ENCODE data around the gene THAP11.

DNA sequence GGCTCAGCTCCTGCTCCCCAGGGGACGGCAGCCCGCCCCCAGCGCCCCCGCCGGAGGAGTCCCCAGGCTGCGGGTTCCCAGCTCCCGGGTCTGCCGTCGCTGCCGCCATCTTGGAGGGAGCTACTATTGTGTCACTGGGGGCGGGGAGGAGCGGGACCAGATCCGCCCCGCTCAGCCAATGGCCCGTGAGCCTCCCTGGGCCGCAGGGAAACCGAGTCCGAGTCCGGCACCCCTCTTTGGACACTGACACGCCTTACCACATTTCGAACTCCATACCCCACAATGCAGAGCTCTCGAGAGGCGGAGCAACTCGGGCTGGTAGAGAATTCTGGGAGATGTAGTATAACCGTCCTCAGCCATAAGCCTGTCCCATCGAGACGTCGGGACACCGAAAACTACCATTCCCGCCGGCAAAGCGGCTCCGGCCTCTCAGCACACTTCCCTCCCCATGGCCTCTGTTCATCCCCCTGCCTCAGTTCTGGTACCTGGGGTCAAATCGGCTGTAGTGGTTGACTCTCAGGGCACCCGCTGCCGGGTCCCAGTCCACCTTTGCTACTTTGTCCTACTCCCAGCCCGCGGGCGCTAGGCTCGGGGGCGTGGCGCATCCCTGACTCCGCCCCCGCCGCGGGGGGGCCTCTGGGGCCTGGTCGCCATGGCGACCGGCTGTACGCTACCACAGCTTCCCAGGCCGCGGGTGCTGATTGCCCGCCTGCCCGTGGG is 35.5 kb upstream of the THAP11 start, which contains the start of the genes RANBP10 and TSNAXIP1:
- TF ChIP-seq, protein P1, sequence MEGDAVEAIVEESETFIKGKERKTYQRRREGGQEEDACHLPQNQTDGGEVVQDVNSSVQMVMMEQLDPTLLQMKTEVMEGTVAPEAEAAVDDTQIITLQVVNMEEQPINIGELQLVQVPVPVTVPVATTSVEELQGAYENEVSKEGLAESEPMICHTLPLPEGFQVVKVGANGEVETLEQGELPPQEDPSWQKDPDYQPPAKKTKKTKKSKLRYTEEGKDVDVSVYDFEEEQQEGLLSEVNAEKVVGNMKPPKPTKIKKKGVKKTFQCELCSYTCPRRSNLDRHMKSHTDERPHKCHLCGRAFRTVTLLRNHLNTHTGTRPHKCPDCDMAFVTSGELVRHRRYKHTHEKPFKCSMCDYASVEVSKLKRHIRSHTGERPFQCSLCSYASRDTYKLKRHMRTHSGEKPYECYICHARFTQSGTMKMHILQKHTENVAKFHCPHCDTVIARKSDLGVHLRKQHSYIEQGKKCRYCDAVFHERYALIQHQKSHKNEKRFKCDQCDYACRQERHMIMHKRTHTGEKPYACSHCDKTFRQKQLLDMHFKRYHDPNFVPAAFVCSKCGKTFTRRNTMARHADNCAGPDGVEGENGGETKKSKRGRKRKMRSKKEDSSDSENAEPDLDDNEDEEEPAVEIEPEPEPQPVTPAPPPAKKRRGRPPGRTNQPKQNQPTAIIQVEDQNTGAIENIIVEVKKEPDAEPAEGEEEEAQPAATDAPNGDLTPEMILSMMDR (IDR thresholded peaks at IDR 0.05), result no peak
- peak; percentile 92 for TF ChIP-seq SP1 (CRISPR knock-in tag; conservative IDR thresholded peaks at IDR 0.05)
- no peak for TF ChIP-seq NFE2L1 (CRISPR knock-in tag; IDR thresholded peaks at IDR 0.05)
- TF ChIP-seq, protein P2, sequence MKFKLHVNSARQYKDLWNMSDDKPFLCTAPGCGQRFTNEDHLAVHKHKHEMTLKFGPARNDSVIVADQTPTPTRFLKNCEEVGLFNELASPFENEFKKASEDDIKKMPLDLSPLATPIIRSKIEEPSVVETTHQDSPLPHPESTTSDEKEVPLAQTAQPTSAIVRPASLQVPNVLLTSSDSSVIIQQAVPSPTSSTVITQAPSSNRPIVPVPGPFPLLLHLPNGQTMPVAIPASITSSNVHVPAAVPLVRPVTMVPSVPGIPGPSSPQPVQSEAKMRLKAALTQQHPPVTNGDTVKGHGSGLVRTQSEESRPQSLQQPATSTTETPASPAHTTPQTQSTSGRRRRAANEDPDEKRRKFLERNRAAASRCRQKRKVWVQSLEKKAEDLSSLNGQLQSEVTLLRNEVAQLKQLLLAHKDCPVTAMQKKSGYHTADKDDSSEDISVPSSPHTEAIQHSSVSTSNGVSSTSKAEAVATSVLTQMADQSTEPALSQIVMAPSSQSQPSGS (CRISPR knock-in tag; IDR thresholded peaks at IDR 0.05; ENCODE audit: borderline replicate concordance, low read depth), result no peak
- no peak for TF ChIP-seq CBFB (CRISPR knock-in tag; IDR thresholded peaks at IDR 0.05; ENCODE audit: low read depth)
- TF ChIP-seq, protein P3, sequence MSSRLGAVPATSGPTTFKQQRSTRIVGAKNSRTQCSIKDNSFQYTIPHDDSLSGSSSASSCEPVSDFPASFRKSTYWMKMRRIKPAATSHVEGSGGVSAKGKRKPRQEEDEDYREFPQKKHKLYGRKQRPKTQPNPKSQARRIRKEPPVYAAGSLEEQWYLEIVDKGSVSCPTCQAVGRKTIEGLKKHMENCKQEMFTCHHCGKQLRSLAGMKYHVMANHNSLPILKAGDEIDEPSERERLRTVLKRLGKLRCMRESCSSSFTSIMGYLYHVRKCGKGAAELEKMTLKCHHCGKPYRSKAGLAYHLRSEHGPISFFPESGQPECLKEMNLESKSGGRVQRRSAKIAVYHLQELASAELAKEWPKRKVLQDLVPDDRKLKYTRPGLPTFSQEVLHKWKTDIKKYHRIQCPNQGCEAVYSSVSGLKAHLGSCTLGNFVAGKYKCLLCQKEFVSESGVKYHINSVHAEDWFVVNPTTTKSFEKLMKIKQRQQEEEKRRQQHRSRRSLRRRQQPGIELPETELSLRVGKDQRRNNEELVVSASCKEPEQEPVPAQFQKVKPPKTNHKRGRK (CRISPR knock-in tag; IDR thresholded peaks at IDR 0.05; ENCODE audit: borderline replicate concordance), result no peak
- TF ChIP-seq ELF4 (CRISPR knock-in tag; IDR thresholded peaks at IDR 0.05; ENCODE audit: low read depth), result no peak
